MCF 10A (cell line): Measurements from ENCODE around the gene DPH1. TPM values are rescaled to one million over a fixed set of nuclear protein-coding genes. Genes with fewer than 3 reads are reported as not detected.

Experiments
- BruUV-seq: library from RNA; stranded (reverse); fragments of 400-500 nt; replicated peaks from 2 replicates; lab custom pipeline; 2021; lab: Mats Ljungman, UMichigan
- CTCF ChIA-PET: fragments of 300-600 bp; sonication (Branson Sonifier 250); formaldehyde crosslinking; extraction: SDS; loops from one replicate; lab custom pipeline; 2021; ENCODE audit warnings: antibody characterized with exemption, inconsistent platforms; lab: Yijun Ruan, JAX
- POLR2A ChIA-PET: fragments of 300-600, 350-650 bp; sonication (Branson Sonifier 250); formaldehyde crosslinking; extraction: SDS; loops from one replicate; lab custom pipeline; 2020; ENCODE audit warnings: antibody characterized with exemption, inconsistent platforms; lab: Yijun Ruan, JAX
- DNase-seq: peaks from one replicate; pipeline ENCODE4 v3.0.0-alpha.2; 2018; ENCODE audit not compliant: unreplicated experiment
- H3K27ac Mint-ChIP-seq: one replicate; pipeline ENCODE4 v1.8.0; 2022; ENCODE audit warnings: mild to moderate bottlenecking, low read depth, mixed read lengths; ENCODE audit not compliant: unreplicated experiment
- H3K27me3 Mint-ChIP-seq: one replicate; pipeline ENCODE4 v1.8.0; 2022; ENCODE audit warnings: mixed read lengths; ENCODE audit not compliant: insufficient read depth, unreplicated experiment
- H3K36me3 Mint-ChIP-seq: one replicate; pipeline ENCODE4 v1.8.0; 2022; ENCODE audit warnings: mild to moderate bottlenecking, moderate library complexity, mixed read lengths; ENCODE audit not compliant: insufficient read depth, unreplicated experiment
- H3K4me1 Mint-ChIP-seq: one replicate; pipeline ENCODE4 v1.8.0; 2022; ENCODE audit warnings: mixed read lengths; ENCODE audit not compliant: insufficient read depth, unreplicated experiment
- H3K4me3 Mint-ChIP-seq: one replicate; pipeline ENCODE4 v1.8.0; 2022; ENCODE audit warnings: mild to moderate bottlenecking, moderate library complexity, mixed read lengths; ENCODE audit not compliant: unreplicated experiment
- H3K9me3 Mint-ChIP-seq: one replicate; pipeline ENCODE4 v1.8.0; 2022; ENCODE audit warnings: mixed read lengths; ENCODE audit not compliant: unreplicated experiment
- CTCF ChIP-seq: fragments of 200-600 bp; IDR thresholded peaks from one replicate; pipeline ENCODE4 v1.8.0; 2022; ENCODE audit warnings: antibody characterized with exemption, mild to moderate bottlenecking; ENCODE audit not compliant: unreplicated experiment
- intact Hi-C: fragments of 100-400 bp; cut with micrococcal nuclease; formaldehyde crosslinking; loops from 2 replicates; pipeline ENCODE4 v1.14.1; 2022
- total RNA-seq: library from RNA; stranded (reverse); gene quantifications from 2 replicates; pipeline ENCODE4 v1.2.3, GENCODE V29; 2022

DPH1 gene
- total RNA-seq, 1 experiment from 2014 or later: 45.2 TPM

- peak; percentile 33 for DNase-seq
- H3K4me1 Mint-ChIP-seq: peaks cover 20% of the 10 kb centered on the region
- no TSS peak for BruUV-seq
- intact Hi-C loops: no loop called here
- no peaks in the 10 kb centered on the region for H3K9me3 Mint-ChIP-seq
- no peak for TF ChIP-seq CTCF
- no peak overlapping the region for H3K4me3 Mint-ChIP-seq
- POLR2A ChIA-PET: interaction anchor here (0.9 to 1.3 kb wide), 2 partner anchors 46 to 153 kb away, joined by 3 to 4 read pairs; no protein-coding TSS in a partner anchor
- CTCF ChIA-PET: interaction anchor here (0.5 to 1.4 kb wide), 4 partner anchors 9 to 160 kb away, joined by 3 to 4 read pairs (median 3); no protein-coding TSS in a partner anchor
- H3K27ac Mint-ChIP-seq: peak overlapping the region; percentile 6
- H3K36me3 Mint-ChIP-seq: peaks cover 20% of the 10 kb centered on the region
- no peaks in the 10 kb centered on the region for H3K27me3 Mint-ChIP-seq
Observed at GRCh38 chr17:2084766-2085647, 55.1 kb downstream of the DPH1 start.

GRCh38 chr17:2085648-2085949 is 55.6 kb downstream of the DPH1 start:
- H3K36me3 Mint-ChIP-seq: peaks cover 16% of the 10 kb centered on the region
- peaks cover 20% of the 10 kb centered on the region for H3K4me1 Mint-ChIP-seq
- no peaks in the 10 kb centered on the region for H3K27me3 Mint-ChIP-seq
- CTCF ChIA-PET: no interaction called here
- DNase-seq: no peak
- intact Hi-C loops: no loop called here
- H3K9me3 Mint-ChIP-seq: no peaks in the 10 kb centered on the region
- BruUV-seq: no TSS peak
- no peak for TF ChIP-seq CTCF
- POLR2A ChIA-PET: no interaction called here
- H3K27ac Mint-ChIP-seq: no peak overlapping the region
- H3K4me3 Mint-ChIP-seq: no peak overlapping the region

- TF ChIP-seq CTCF: no peak
- Mint-ChIP-seq H3K27ac (no peak overlapping the region), H3K9me3 (no peaks in the 10 kb centered on the region), H3K27me3 (no peaks in the 10 kb centered on the region), H3K4me1 (peaks cover 24% of the 10 kb centered on the region), H3K36me3 (peaks cover 16% of the 10 kb centered on the region), H3K4me3 (no peak overlapping the region)
- ChIA-PET CTCF (interaction anchor here (0.6 kb wide), 1 partner anchor 237 kb away, joined by 3 read pairs; no protein-coding TSS in a partner anchor), POLR2A (no interaction called here)
- intact Hi-C loops: no loop called here
- DNase-seq: no peak
- no TSS peak for BruUV-seq
Observed at GRCh38 chr17:2086306-2086705, 56.4 kb downstream of the DPH1 start.

GRCh38 chr17:2087597-2088211 is 57.8 kb downstream of the DPH1 start:
- Mint-ChIP-seq H3K4me3 (no peak overlapping the region), H3K27ac (no peak overlapping the region), H3K36me3 (peaks cover 16% of the 10 kb centered on the region), H3K9me3 (no peaks in the 10 kb centered on the region), H3K27me3 (no peaks in the 10 kb centered on the region), H3K4me1 (peaks cover 18% of the 10 kb centered on the region)
- ChIA-PET POLR2A (interaction anchor here (0.5 kb wide), 1 partner anchor 157 kb away, joined by 5 read pairs; no protein-coding TSS in a partner anchor), CTCF (interaction anchor here (0.6 to 0.9 kb wide), 3 partner anchors 15 to 157 kb away, joined by 3 to 6 read pairs (median 3); no protein-coding TSS in a partner anchor)
- DNase-seq: no peak
- intact Hi-C loops: no loop called here
- no peak for TF ChIP-seq CTCF
- no TSS peak for BruUV-seq
